Measurements from ENCODE around the gene B3GALT2. TPM values are rescaled to one million over a fixed set of nuclear protein-coding genes. Genes with fewer than 3 reads are reported as not detected.

B3GALT2 gene
- total and polyA plus RNA-seq, 2 experiments from 2014 or later, result 0.73 to 1.5 TPM

DNA sequence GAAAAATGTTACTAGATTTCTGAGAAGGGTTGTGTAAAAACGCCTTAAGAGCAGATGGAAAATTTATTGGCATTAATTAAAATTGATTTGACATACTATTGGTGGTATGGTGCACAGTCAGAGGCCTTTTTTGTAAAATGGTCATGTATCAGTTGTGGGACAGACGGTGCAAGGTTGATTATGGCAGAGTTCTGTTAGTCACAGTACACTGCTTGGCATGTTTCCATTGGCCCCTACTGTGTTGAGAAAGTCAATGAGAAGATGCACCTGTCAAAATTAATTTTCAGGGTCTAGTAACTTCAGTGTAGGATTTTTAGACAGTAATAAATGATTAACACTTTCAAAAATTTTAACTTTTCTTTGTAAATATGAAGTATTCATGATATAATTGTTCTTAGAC is 4.4 kb downstream of the B3GALT2 start:
- H3K27me3 ChIP-seq, result no peaks in the 10 kb centered on the region
- H3K4me3 ChIP-seq, result no peak overlapping the region
- no peak for DNase-seq (ENCODE audit: low read depth in 1 of 2, low spot score in 1 of 2)
- no peaks in the 10 kb centered on the region for H3K9me3 ChIP-seq (ENCODE audit: low read depth)
- H3K27ac ChIP-seq, result peak overlapping the region; percentile 4
- TF ChIP-seq, protein P1, sequence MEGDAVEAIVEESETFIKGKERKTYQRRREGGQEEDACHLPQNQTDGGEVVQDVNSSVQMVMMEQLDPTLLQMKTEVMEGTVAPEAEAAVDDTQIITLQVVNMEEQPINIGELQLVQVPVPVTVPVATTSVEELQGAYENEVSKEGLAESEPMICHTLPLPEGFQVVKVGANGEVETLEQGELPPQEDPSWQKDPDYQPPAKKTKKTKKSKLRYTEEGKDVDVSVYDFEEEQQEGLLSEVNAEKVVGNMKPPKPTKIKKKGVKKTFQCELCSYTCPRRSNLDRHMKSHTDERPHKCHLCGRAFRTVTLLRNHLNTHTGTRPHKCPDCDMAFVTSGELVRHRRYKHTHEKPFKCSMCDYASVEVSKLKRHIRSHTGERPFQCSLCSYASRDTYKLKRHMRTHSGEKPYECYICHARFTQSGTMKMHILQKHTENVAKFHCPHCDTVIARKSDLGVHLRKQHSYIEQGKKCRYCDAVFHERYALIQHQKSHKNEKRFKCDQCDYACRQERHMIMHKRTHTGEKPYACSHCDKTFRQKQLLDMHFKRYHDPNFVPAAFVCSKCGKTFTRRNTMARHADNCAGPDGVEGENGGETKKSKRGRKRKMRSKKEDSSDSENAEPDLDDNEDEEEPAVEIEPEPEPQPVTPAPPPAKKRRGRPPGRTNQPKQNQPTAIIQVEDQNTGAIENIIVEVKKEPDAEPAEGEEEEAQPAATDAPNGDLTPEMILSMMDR (IDR thresholded peaks at IDR 0.05; ENCODE audit: low read depth, low read length), result no peak
- H3K36me3 ChIP-seq, result no peaks in the 10 kb centered on the region
- H3K4me1 ChIP-seq (ENCODE audit: low read depth), result peaks cover 34% of the 10 kb centered on the region

DNA sequence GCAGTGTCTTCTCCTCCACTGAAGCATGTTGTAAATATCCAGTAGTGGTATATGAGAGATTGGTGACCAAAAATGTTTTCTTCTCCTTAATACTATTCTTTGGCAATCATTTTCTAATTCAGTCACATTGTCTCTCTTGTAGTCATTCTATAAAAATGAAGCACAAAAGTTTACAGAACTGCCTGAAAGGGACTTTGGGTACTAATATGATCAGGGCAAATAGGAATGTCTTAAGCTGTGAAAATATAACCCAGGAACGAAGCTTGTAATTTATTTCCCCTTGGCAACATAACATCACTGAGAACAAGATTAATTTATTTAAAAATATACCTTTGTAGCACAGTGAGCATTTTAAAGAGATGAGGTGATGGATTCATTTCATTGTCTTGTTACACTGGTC is 4.9 kb downstream of the B3GALT2 start:
- H3K4me1 ChIP-seq (ENCODE audit: low read depth), result peaks cover 30% of the 10 kb centered on the region
- peak overlapping the region; percentile 52 for H3K27ac ChIP-seq
- H3K9me3 ChIP-seq (ENCODE audit: low read depth), result no peaks in the 10 kb centered on the region
- TF ChIP-seq, protein P1 (IDR thresholded peaks at IDR 0.05; ENCODE audit: low read depth, low read length), result no peak
- no peaks in the 10 kb centered on the region for H3K36me3 ChIP-seq
- H3K4me3 ChIP-seq, result no peak overlapping the region
- DNase-seq (ENCODE audit: low read depth in 1 of 2, low spot score in 1 of 2), result no peak
- no peaks in the 10 kb centered on the region for H3K27me3 ChIP-seq

DNA sequence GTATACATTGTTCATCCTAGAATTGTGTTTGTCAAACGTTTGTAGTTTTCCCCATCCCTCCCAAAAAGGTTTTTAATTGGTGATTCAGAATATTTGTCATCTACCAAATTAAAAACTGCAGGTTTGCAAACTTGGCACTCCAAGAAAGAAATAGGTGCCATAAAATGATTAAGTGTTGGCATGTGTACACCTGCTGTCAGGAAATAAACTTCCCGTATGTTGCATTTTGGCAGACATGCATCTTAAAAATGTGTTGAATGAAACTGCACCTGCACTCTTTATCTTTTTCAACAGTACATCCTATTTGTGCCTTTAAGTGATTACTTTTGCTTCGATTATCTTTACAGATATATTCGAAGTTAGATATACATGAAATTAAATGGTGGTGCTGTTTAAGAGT is 7.3 kb downstream of the B3GALT2 start:
- Histone ChIP-seq H3K9me3 (ENCODE audit: low read depth) (no peaks in the 10 kb centered on the region), H3K4me1 (ENCODE audit: low read depth) (peaks cover 13% of the 10 kb centered on the region), H3K36me3 (no peaks in the 10 kb centered on the region), H3K27ac (no peak overlapping the region), H3K4me3 (no peak overlapping the region), H3K27me3 (no peaks in the 10 kb centered on the region)
- no peak for DNase-seq (ENCODE audit: low read depth in 1 of 2, low spot score in 1 of 2)
- TF ChIP-seq, protein P1 (IDR thresholded peaks at IDR 0.05; ENCODE audit: low read depth, low read length), result no peak

DNA sequence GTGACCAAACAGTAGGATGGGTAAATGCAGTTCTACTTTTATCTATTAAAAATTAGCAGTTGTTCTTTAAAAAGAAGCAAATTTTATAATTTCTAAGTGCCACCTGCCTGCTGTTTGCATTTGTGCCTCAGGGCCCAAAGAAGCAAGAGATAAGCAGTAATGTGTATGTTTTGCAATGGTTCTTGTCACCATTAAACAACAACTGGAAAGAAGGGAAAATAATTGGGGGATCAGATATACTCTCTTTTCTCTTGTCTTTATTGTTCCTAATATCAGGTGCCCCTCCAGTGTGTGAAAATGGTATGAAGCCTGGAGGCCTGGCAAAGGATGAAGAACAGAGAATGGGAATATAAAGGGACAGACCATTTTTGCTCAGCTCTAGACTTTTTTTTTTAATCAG is 9.6 kb downstream of the B3GALT2 start:
- TF ChIP-seq, protein P1 (IDR thresholded peaks at IDR 0.05; ENCODE audit: low read depth, low read length), result no peak
- no peak for DNase-seq (ENCODE audit: low read depth in 1 of 2, low spot score in 1 of 2)
- H3K27me3 ChIP-seq, result no peaks in the 10 kb centered on the region

DNA sequence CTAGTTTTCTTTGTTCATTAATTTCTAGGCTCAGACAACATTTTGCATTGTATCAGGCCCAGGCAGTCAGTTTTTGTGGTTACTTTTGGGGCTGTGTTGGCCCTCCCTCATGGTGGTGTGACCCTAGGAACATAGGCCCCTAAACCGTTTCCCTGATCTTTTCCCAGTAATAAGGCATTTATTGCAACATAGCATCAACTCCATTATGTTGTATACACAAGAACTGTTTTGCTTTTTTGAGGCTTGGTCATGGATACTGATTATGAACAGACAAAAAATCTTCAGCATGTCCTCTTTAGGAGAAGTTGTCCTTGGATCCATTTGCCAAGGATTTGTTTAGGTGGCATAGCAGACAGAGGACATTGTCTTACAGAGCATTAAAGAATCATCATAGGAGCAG is 10.3 kb downstream of the B3GALT2 start:
- Histone ChIP-seq H3K4me1 (ENCODE audit: low read depth) (peaks cover 6% of the 10 kb centered on the region), H3K9me3 (ENCODE audit: low read depth) (no peaks in the 10 kb centered on the region), H3K4me3 (no peak overlapping the region), H3K27ac (no peak overlapping the region), H3K27me3 (no peaks in the 10 kb centered on the region), H3K36me3 (no peaks in the 10 kb centered on the region)
- DNase-seq (ENCODE audit: low read depth in 1 of 2, low spot score in 1 of 2), result no peak
- TF ChIP-seq, protein P1 (IDR thresholded peaks at IDR 0.05; ENCODE audit: low read depth, low read length), result no peak

More for the DNA sequence above, 9.6 kb downstream of the B3GALT2 start:
- peaks cover 6% of the 10 kb centered on the region for H3K4me1 ChIP-seq (ENCODE audit: low read depth)
- no peak overlapping the region for H3K4me3 ChIP-seq
- H3K27ac ChIP-seq, result no peak overlapping the region
- no peaks in the 10 kb centered on the region for H3K36me3 ChIP-seq
- H3K9me3 ChIP-seq (ENCODE audit: low read depth), result no peaks in the 10 kb centered on the region

DNA sequence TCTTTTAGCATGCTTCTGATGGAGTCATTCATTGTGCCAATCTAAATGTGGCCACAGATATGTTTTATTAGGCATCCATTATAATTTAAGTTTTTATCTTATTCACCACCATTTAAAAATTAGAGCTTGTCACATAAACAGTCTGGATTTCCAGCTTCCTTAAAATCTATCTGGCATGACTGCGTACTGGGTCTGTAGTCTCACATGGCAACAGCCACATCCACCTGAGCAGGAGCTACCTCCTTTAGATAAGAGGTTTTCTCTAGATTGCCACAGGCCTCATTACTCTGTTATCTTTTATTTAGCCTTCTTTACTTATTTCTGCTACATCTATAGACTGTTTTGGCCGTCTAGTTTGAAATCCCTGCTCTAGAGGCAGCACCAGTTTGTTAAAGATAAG is 29.1 kb downstream of the B3GALT2 start:
- DNase-seq (ENCODE audit: low read depth in 1 of 2, low spot score in 1 of 2), result no peak
- TF ChIP-seq, protein P1 (IDR thresholded peaks at IDR 0.05; ENCODE audit: low read depth, low read length), result no peak
- Histone ChIP-seq H3K4me3 (no peak overlapping the region), H3K27me3 (no peaks in the 10 kb centered on the region), H3K9me3 (ENCODE audit: low read depth) (no peaks in the 10 kb centered on the region), H3K4me1 (ENCODE audit: low read depth) (no peaks in the 10 kb centered on the region), H3K27ac (no peak overlapping the region), H3K36me3 (peaks cover 14% of the 10 kb centered on the region)

Measured in cardiac muscle cell (in vitro differentiated cells and primary cell).